A549 (cell line): ENCODE data around the gene STX8.

Experiments used
- CEBPB ChIP-seq, 2 experiments: fragments of >200 bp in 1 of 2; sonication (Bioruptor Twin) in 1 of 2; formaldehyde crosslinking in 1 of 2; IDR thresholded peaks; 2 replicates each; pipeline ENCODE4 v1.6.1; 2012 to 2016
- CTCF ChIP-seq: fragments of >200 bp; sonication (Bioruptor Twin); formaldehyde crosslinking; IDR thresholded peaks from 3 replicates; pipeline ENCODE4 v1.5.1; 2016
- EP300 ChIP-seq, 2 experiments: fragments of >200 bp; sonication (Bioruptor Twin); formaldehyde crosslinking; IDR thresholded peaks; 2 replicates in 1 of 2; 3 replicates in 1 of 2; pipeline ENCODE4 v1.6.1; 2016 to 2017
- ESRRA ChIP-seq: fragments of 150-350 bp; IDR thresholded peaks from 2 replicates; pipeline ENCODE4 v1.6.1; 2014; ENCODE audit warnings: mild to moderate bottlenecking, low read length, borderline replicate concordance
- FOSL2 ChIP-seq, 2 experiments: fragments of 450-650 bp in 1 of 2; fragments of >200 bp in 1 of 2; sonication (Bioruptor Twin) in 1 of 2; formaldehyde crosslinking; IDR thresholded peaks; 2 replicates each; pipeline versions ENCODE4 v1.5.0 to v1.6.1; 2016 to 2020; ENCODE audit warnings: mild to moderate bottlenecking in 1 of 2, moderate library complexity in 1 of 2
- HMGXB4 ChIP-seq: fragments of 250-450 bp; sonication (Bioruptor Pico); IDR thresholded peaks from 2 replicates; pipeline ENCODE4 v1.5.0; 2021; ENCODE audit warnings: mild to moderate bottlenecking, moderate library complexity, borderline replicate concordance
- JUN ChIP-seq, 2 experiments: fragments of >200 bp; sonication (Bioruptor Twin); formaldehyde crosslinking; IDR thresholded peaks; 2 replicates in 1 of 2; 3 replicates in 1 of 2; pipeline ENCODE4 v1.6.1; 2016 to 2017
- KDM1A ChIP-seq: fragments of 200-600 bp; sonication (generic); IDR thresholded peaks from 2 replicates; pipeline ENCODE4 v1.6.1; 2016; ENCODE audit warnings: low read depth, mild to moderate bottlenecking
- MAFK ChIP-seq: fragments of 450-650 bp; IDR thresholded peaks from 2 replicates; pipeline ENCODE4 v1.6.1; 2014; ENCODE audit not compliant: partially characterized antibody
- MAX ChIP-seq: IDR thresholded peaks from 2 replicates; pipeline ENCODE4 v1.6.1; 2012
- POLR2A ChIP-seq: IDR thresholded peaks from 2 replicates; pipeline ENCODE4 v1.6.1; 2012; ENCODE audit warnings: mild to moderate bottlenecking, low read length
- RAD21 ChIP-seq, 2 experiments: fragments of >200 bp in 1 of 2; sonication (Bioruptor Twin) in 1 of 2; formaldehyde crosslinking in 1 of 2; IDR thresholded peaks in 1 of 2; conservative IDR thresholded peaks in 1 of 2; 2 replicates in 1 of 2; 3 replicates in 1 of 2; pipeline ENCODE4 v1.6.1; 2012 to 2018; ENCODE audit warnings: inconsistent platforms in 1 of 2
- ZC3H11A ChIP-seq: fragments of 450-650 bp; IDR thresholded peaks from 2 replicates; pipeline ENCODE4 v1.6.1; 2014; ENCODE audit warnings: antibody characterized with exemption, mild to moderate bottlenecking

- TF ChIP-seq EP300 (IDR thresholded peaks at IDR 0.05) = no peak
- no peak for TF ChIP-seq CTCF
- TF ChIP-seq POLR2A = no peak
- TF ChIP-seq JUN (IDR thresholded peaks at IDR 0.05) = no peak
- TF ChIP-seq CEBPB (IDR thresholded peaks at IDR 0.05) = no peak
- no peak for TF ChIP-seq MAX
- TF ChIP-seq RAD21 (conservative IDR thresholded peaks at IDR 0.05 in 1 of 2, IDR thresholded peaks at IDR 0.05 in 1 of 2) = no peak
- TF ChIP-seq MAFK = no peak
- TF ChIP-seq KDM1A = no peak
- TF ChIP-seq ESRRA = no peak
- no peak for TF ChIP-seq ZC3H11A
- no peak for TF ChIP-seq FOSL2 (IDR thresholded peaks at IDR 0.05)
- no peak for TF ChIP-seq FOSL2 (CRISPR knock-in tag; IDR thresholded peaks at IDR 0.05)
- no peak for TF ChIP-seq HMGXB4 (CRISPR knock-in tag)
These were observed 366.3 kb downstream of the STX8 start for GRCh38 chr17:9209347-9209746.
